Parathyroid adenoma (tissue), 2 donors: ENCODE data around the gene EED.

Experiments used
- H2AFZ ChIP-seq: fragments of 300-600 bp; sonication (generic); one replicate; pipeline ENCODE4 v1.7.0; 2017; ENCODE audit warnings: antibody characterized with exemption, mild to moderate bottlenecking
- H3K27ac ChIP-seq: fragments of 300-600 bp; sonication (generic); one replicate; pipeline ENCODE4 v1.7.0; 2017
- H3K27me3 ChIP-seq: fragments of 300-600 bp; sonication (generic); one replicate; pipeline ENCODE4 v1.7.0; 2017; ENCODE audit warnings: low read length; ENCODE audit not compliant: control insufficient read depth, insufficient read depth
- H3K36me3 ChIP-seq: fragments of 300-600 bp; sonication (generic); one replicate; pipeline ENCODE4 v1.7.0; 2017; ENCODE audit warnings: low read length; ENCODE audit not compliant: control insufficient read depth, insufficient read depth
- H3K4me1 ChIP-seq: fragments of 300-600 bp; sonication (generic); one replicate; pipeline ENCODE4 v1.7.0; 2017; ENCODE audit warnings: control low read depth
- H3K4me2 ChIP-seq: fragments of 300-600 bp; sonication (generic); one replicate; pipeline ENCODE4 v1.7.0; 2017; ENCODE audit warnings: low read length
- H3K4me3 ChIP-seq: fragments of 300-600 bp; sonication (generic); one replicate; pipeline ENCODE4 v1.7.0; 2017; ENCODE audit warnings: low read depth, low read length
- H3K79me2 ChIP-seq: fragments of 300-600 bp; sonication (generic); one replicate; pipeline ENCODE4 v1.7.0; 2017; ENCODE audit warnings: control low read depth
- H3K9ac ChIP-seq: fragments of 300-600 bp; sonication (generic); one replicate; pipeline ENCODE4 v1.7.0; 2017; ENCODE audit warnings: mild to moderate bottlenecking
- H3K9me3 ChIP-seq: fragments of 300-600 bp; sonication (generic); one replicate; pipeline ENCODE4 v1.7.0; 2017; ENCODE audit warnings: low read length; ENCODE audit not compliant: control insufficient read depth
- CTCF ChIP-seq: fragments of 300-600 bp; sonication (generic); IDR thresholded peaks from one replicate; pipeline ENCODE4 v1.7.0; 2017; ENCODE audit warnings: antibody characterized with exemption, mild to moderate bottlenecking
- donor health status: primary hyperparathyroidism.

Gene EED

GRCh38 chr11:86214710-86215109 lies 29.8 kb upstream of the EED start:
- H3K27me3 ChIP-seq = no peaks in the 10 kb centered on the region
- no peaks in the 10 kb centered on the region for H3K4me1 ChIP-seq
- TF ChIP-seq CTCF = no peak
- no peak overlapping the region for H2AFZ ChIP-seq
- H3K9me3 ChIP-seq = no peaks in the 10 kb centered on the region
- H3K79me2 ChIP-seq = no peaks in the 10 kb centered on the region
- no peak overlapping the region for H3K9ac ChIP-seq
- H3K4me2 ChIP-seq = no peak overlapping the region
- no peak overlapping the region for H3K27ac ChIP-seq
- H3K4me3 ChIP-seq = no peak overlapping the region
- no peaks in the 10 kb centered on the region for H3K36me3 ChIP-seq

- Histone ChIP-seq H3K27ac (no peak overlapping the region), H3K4me3 (peak overlapping the region; percentile 31)
These were observed 26.1 kb upstream of the EED start for GRCh38 chr11:86218125-86219084.

GRCh38 chr11:86219311-86220193 lies 25.0 kb upstream of the EED start:
- Histone ChIP-seq H3K9ac (no peak overlapping the region), H2AFZ (no peak overlapping the region), H3K4me2 (no peak overlapping the region), H3K79me2 (no peaks in the 10 kb centered on the region), H3K4me3 (no peak overlapping the region), H3K27ac (no peak overlapping the region), H3K4me1 (no peaks in the 10 kb centered on the region), H3K36me3 (no peaks in the 10 kb centered on the region), H3K27me3 (no peaks in the 10 kb centered on the region), H3K9me3 (no peaks in the 10 kb centered on the region)
- TF ChIP-seq CTCF = no peak

More at GRCh38 chr11:86218125-86219084, 26.1 kb upstream of the EED start:
- peak; percentile 75 for TF ChIP-seq CTCF
- H3K36me3 ChIP-seq = no peaks in the 10 kb centered on the region
- no peaks in the 10 kb centered on the region for H3K79me2 ChIP-seq
- no peaks in the 10 kb centered on the region for H3K9me3 ChIP-seq
- H3K27me3 ChIP-seq = no peaks in the 10 kb centered on the region
- no peak overlapping the region for H3K9ac ChIP-seq
- peak overlapping the region; percentile 81 for H2AFZ ChIP-seq
- H3K4me2 ChIP-seq = peak overlapping the region; percentile 50
- no peaks in the 10 kb centered on the region for H3K4me1 ChIP-seq

GRCh38 chr11:86220653-86221052 lies 23.9 kb upstream of the EED start:
- H3K79me2 ChIP-seq = no peaks in the 10 kb centered on the region
- H3K9me3 ChIP-seq = no peaks in the 10 kb centered on the region
- H3K4me1 ChIP-seq = no peaks in the 10 kb centered on the region
- no peak overlapping the region for H3K27ac ChIP-seq
- H3K4me2 ChIP-seq = no peak overlapping the region
- no peaks in the 10 kb centered on the region for H3K36me3 ChIP-seq
- H3K9ac ChIP-seq = no peak overlapping the region
- TF ChIP-seq CTCF = no peak
- no peak overlapping the region for H2AFZ ChIP-seq
- H3K27me3 ChIP-seq = no peaks in the 10 kb centered on the region
- no peak overlapping the region for H3K4me3 ChIP-seq
